ENCODE data around the gene GABRB1.

- TF ChIP-seq POLR2AphosphoS5 (IDR thresholded peaks at IDR 0.05; ENCODE audit: borderline replicate concordance, low read depth, low read length): no peak
- TF ChIP-seq EZH2 (IDR thresholded peaks at IDR 0.05): no peak
Observed at GRCh38 chr4:47101453-47101852, 70.1 kb downstream of the GABRB1 start.

Measured in SK-N-MC (cell line).